ENCODE measurements around the gene TIRAP. TPM values are rescaled to one million over a fixed set of nuclear protein-coding genes. Genes with fewer than 3 reads are reported as not detected.

Gene TIRAP
- total RNA-seq, 1 donor, result 9.8 TPM

DNA sequence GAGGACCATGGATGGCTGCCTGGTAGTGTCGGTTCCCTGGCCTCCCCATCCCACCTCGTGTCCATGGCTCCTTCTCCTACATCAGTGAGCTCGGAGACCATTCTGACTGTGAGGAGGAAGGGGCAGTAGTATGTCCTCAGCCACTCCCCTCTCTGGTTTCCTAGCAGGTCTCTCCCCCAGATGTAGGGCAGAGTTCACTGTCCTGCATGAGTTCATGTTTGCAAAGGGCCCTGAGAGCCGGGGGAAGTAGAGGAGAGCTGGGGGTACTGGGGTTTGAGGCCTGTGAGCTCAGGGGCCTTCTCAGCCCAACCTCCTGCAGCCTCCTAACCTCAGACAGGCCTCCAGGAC, 54.2 kb downstream of the TIRAP start:
- Histone ChIP-seq H3K79me2 (ENCODE audit: insufficient read depth, low read length) (no peaks in the 10 kb centered on the region), H4K20me1 (ENCODE audit: insufficient read depth, low read length) (peaks cover 3% of the 10 kb centered on the region), H3K4me3 (ENCODE audit: insufficient read depth, low read length) (no peak overlapping the region), H2AFZ (ENCODE audit: low read length) (no peak overlapping the region), H3K27ac (ENCODE audit: low read depth, low read length) (no peak overlapping the region), H3K27me3 (ENCODE audit: insufficient read depth, low read length) (no peaks in the 10 kb centered on the region), H3K4me1 (ENCODE audit: insufficient read depth, low read length) (peaks cover 31% of the 10 kb centered on the region), H3K36me3 (ENCODE audit: insufficient read depth, low read length) (no peaks in the 10 kb centered on the region), H3K9me3 (ENCODE audit: low read depth, low read length) (no peaks in the 10 kb centered on the region), H3K4me2 (ENCODE audit: insufficient read depth, low read length) (no peak overlapping the region)
- no peak for TF ChIP-seq CTCF (IDR thresholded peaks at IDR 0.05; ENCODE audit: extremely low read depth, low read depth, low read length)
- no peak for DNase-seq (ENCODE audit: insufficient read length, low spot score, missing footprints)

DNA sequence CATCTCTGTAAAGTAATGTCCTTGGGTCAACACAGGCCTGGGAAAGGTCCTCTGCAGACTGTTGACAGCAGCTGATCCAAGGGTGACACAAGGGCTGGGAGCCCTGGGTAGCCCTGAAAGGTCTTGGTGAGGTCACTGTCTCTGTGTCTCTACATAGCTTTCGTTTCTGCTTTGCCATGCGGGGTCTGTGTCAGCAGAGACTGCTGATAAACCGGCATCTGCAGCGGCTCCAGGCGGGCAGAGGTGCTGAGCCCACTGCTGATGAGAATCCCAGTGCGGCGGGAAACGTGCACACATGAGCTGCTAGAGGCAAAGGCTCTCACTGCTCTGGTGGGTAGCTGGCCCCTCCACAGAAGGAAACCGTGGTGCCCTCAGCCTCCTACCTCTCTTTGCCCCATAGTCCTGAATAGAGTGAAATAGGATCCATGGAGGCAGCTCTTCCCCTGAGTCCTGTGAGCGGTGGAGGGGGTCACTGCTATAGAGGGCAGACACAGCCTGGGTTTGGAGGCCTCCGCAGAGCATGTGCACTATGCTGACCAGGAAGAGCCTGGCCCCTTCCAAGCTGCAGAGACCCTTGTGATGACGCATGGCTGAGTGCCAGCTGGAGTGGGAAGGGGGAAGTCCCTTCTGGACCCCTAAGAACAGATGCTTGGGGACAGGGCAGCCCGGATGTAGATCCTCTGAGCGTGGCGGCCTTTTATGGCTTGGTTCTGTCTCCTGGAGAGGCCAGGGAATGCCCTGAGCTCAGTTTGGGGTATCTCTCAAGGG, 54.8 kb downstream of the TIRAP start:
- H3K4me1 ChIP-seq (ENCODE audit: insufficient read depth, low read length), result peaks cover 29% of the 10 kb centered on the region
- H3K4me2 ChIP-seq (ENCODE audit: insufficient read depth, low read length), result no peak overlapping the region
- H3K79me2 ChIP-seq (ENCODE audit: insufficient read depth, low read length), result no peaks in the 10 kb centered on the region
- no peaks in the 10 kb centered on the region for H3K36me3 ChIP-seq (ENCODE audit: insufficient read depth, low read length)
- no peaks in the 10 kb centered on the region for H3K27me3 ChIP-seq (ENCODE audit: insufficient read depth, low read length)
- no peak for DNase-seq (ENCODE audit: insufficient read length, low spot score, missing footprints)
- no peak overlapping the region for H2AFZ ChIP-seq (ENCODE audit: low read length)
- no peak overlapping the region for H3K4me3 ChIP-seq (ENCODE audit: insufficient read depth, low read length)
- no peak overlapping the region for H3K27ac ChIP-seq (ENCODE audit: low read depth, low read length)
- no peaks in the 10 kb centered on the region for H3K9me3 ChIP-seq (ENCODE audit: low read depth, low read length)
- peaks cover 3% of the 10 kb centered on the region for H4K20me1 ChIP-seq (ENCODE audit: insufficient read depth, low read length)
- TF ChIP-seq CTCF (IDR thresholded peaks at IDR 0.05; ENCODE audit: extremely low read depth, low read depth, low read length), result no peak

GRCh38 chr11:126338346-126339055, 55.6 kb downstream of the TIRAP start:
- TF ChIP-seq CTCF (IDR thresholded peaks at IDR 0.05; ENCODE audit: extremely low read depth, low read depth, low read length), result no peak
- Histone ChIP-seq H3K36me3 (ENCODE audit: insufficient read depth, low read length) (no peaks in the 10 kb centered on the region), H2AFZ (ENCODE audit: low read length) (no peak overlapping the region), H3K4me1 (ENCODE audit: insufficient read depth, low read length) (peaks cover 27% of the 10 kb centered on the region), H3K27me3 (ENCODE audit: insufficient read depth, low read length) (no peaks in the 10 kb centered on the region), H3K9me3 (ENCODE audit: low read depth, low read length) (no peaks in the 10 kb centered on the region), H3K4me3 (ENCODE audit: insufficient read depth, low read length) (no peak overlapping the region), H4K20me1 (ENCODE audit: insufficient read depth, low read length) (peaks cover 3% of the 10 kb centered on the region), H3K79me2 (ENCODE audit: insufficient read depth, low read length) (no peaks in the 10 kb centered on the region), H3K4me2 (ENCODE audit: insufficient read depth, low read length) (no peak overlapping the region), H3K27ac (ENCODE audit: low read depth, low read length) (no peak overlapping the region)
- DNase-seq (ENCODE audit: insufficient read length, low spot score, missing footprints), result no peak

All from osteoblast (primary cell).